COLO668 (cell line): ENCODE data around the gene LMBR1.
A peak's percentile ranks its signal among the peaks of the same experiment; 100 is the strongest.
"Not testable (repeated sequence)": the region's sequence is repeated elsewhere in the genome, so short reads cannot be mapped to it uniquely, and the experiment has no call there.

ENCODE experiments used
- DNase-seq: peaks from one replicate; lab custom pipeline; 2025; ENCODE audit not compliant: unreplicated experiment; lab: John Stamatoyannopoulos, UW

The LMBR1 gene

DNA sequence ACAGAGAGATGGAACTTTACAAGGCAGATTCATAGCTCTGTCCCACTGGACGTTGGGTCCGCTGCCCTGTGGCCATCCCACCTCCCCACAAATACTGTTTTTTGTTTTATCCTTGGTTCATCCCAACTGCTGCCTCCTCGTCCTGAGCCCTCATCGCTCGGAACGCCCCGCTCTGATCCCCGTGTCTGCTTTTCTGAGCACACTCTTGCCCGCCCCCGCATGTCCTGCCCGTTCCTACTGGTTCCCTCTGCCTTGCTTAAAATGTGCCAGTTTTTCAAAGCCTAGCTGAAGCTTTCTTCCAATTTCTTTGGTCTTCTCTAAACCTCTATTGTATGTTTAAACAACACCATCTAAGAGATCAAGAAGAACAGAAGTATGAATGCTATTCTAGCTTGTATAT, 233.0 kb downstream of the LMBR1 start:
- no peak for DNase-seq

DNA sequence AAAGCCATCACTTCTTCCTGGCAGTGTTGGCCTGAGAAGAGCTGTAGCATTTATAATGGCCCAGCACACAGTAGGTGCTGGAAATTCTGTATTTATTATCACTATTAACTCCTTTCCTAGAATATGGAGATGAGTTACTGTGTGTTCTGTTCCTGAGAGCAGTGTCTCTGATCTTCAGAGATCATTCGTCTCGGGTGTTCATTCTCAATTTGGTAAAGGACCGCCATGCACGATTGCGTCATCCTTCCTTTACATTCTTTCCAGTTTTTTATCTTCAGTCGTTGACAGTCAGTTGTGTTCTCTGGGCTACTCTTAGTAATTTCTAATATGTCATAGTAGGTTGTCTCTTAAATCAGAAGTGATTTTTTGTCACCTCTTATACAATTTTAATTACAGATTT, 233.8 kb downstream of the LMBR1 start:
- no peak for DNase-seq

DNA sequence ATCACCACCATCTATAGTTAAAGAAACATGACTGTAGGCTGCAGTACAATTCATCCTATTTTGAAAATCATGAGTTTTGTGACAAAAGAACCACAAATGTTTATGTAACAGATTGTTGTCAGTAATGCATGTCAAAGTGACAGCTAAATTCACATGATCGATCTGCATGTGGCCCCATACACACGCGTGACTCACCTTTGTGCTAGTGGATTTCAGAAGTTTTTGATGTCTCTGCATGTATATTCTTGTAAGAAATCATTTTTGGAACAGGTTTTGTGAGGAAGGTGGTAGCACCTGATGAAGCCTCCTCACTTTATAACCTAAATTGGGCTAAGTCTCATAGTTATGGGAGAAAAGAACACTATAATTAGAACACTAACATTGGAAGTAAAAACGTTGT, 235.3 kb downstream of the LMBR1 start:
- no peak for DNase-seq

DNA sequence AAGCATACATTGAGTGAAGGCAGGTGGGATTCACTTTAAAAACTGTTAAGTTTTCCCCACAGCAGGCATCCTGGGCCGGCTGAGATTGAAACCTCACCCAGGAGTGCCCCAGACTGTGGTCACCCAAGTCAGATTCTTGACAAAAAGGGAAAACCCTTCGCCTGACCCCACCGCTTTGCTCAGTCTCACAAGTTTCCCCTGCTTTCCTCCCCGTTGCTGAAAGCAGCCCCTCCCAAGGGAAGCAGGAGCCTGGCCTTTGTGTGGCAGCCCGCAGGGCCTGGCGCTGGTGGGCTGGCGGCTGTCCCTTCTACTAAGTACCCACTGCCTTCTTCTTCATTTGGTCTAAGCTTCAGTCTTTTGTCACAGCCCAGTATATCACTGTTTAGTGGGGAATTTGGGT, 236.4 kb downstream of the LMBR1 start:
- DNase-seq, result no peak

DNA sequence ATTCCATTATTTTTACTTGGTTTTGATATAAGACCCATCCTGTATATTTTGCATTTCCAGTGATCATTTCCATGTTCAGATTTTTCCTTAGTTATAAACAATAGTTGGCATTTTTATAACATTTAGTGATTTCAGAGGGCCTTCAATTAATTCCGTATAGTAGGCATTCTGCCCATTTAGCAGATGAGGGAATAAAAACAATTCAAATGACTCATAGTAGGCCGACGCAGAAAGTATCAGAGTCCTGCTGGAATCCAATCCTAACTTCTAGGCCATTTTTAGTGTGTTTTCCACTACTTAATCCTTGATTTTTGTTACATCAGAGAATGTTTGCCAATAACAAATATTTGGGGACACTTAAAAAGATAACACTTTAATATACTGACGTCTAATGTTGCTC, 237.0 kb downstream of the LMBR1 start:
- no peak for DNase-seq

DNA sequence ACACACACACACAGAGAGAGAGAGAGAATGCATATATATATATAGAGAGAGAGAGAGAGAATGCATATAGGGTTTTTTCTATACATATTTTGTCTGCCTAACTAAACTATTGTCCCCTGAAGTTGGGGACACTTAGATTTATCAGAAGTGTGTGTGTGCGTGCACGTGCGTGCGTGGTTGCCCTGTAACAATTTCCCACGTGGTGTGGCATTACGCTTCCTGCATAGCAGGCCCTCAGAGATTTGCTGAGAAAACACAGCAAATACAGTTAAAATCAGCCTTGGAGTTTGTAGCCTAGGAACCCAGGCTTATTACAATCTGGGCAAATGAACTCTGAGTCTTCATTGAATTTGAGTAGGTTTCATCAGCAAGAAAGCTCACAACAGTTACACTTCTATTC, 237.7 kb downstream of the LMBR1 start:
- no peak for DNase-seq

DNA sequence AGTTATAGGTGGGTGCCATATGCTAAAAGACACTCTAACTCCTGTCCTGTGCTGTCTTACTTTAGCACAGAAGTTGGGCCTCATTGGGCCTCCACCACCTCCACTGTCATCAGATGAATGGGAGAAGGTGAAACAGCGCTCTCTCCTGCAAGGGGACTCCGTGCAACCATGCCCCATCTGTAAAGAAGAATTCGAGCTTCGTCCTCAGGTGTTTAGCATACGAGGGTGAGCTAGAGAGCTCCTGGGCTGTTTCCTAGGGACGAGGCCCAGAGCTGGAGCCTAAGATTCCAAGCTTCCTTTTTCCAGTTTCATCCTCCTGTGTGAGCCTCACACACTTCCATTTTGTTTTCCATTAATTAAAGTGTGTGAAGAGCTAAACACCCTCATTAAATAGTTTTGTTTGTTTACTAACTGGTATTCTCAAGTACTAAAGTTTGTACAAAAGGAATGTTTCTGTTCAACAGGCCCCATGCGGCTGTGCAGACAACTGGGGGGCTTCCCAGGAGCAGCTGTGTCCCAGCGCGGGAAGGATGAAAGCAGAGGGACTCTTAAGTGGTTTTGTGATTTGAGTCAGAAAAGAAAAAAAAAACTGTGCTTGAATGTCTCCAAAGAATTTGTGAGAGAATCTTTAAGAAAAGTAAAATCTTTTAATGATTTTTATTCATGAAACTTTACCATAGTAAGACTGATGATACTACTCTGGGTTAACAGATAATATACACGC, 238.3 kb downstream of the LMBR1 start:
- DNase-seq, result no peak

DNA sequence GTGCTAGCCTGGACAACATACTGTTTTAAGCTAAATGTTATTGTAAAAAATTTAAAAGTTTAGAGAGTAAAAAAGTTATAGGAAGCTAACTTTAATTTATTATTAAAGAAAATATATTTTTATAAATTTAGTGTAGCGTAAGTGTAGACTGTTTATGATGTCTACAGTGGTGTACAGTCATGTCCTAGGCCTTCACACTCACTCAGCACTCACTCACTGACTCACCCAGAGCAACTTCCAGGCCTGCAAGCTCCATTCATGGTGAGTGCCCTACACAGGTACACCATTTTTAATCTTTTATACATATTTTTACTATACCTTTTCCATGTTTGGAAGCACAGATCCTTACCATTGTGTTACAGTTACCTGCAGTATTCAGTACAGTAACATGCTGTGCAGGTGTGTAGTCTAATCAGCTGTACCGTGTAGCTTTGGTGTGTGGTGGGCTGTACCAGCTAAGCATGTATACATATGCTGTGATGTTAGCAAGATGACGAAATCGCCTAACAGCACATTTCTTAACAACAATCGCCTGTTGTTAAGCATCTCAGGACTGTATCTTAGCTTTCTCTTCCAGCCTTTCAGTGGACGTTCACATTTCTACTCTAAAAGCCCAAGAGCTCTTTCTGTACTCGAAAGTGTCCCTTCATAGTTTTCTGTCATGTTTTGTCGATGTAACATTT, 240.0 kb downstream of the LMBR1 start:
- no peak for DNase-seq

DNA sequence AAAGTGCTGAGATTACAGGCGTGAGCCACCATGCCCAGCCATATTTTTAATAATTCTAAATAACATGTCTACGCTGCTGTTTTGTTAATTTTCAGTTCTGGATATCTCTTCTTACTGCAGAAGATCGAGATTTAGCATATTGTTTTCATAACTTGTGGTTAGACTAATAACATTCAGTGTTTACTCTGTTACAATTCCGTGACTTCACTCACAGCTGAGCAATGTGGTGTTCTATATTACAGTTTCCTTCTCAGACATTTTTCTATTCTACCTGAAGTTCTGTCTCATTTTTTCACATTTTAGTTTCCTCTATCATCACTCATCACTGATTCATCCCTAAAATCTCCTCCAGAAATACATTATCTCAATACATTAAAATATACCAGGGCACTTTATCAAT, 241.5 kb downstream of the LMBR1 start:
- DNase-seq, result no peak

DNA sequence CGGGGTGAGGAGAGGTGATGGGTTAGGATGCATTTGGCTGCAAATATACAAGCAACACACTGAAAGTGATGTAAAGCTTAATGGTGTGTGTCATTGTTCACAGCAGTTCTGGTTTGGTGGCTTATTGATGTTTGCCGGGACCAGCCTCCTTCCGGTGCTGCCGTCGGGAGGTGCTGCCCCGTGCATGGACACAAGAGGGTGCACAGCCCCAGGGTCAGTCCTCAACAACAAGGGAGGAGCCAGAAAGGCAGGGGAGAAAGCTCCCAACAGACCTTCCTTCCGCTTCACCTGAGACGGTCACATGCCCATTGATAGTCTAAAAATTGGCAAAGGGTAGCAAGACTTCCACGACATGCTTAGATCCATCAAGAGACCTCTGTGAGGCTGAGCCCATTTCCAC, 242.9 kb downstream of the LMBR1 start:
- peak; percentile 26 for DNase-seq

DNA sequence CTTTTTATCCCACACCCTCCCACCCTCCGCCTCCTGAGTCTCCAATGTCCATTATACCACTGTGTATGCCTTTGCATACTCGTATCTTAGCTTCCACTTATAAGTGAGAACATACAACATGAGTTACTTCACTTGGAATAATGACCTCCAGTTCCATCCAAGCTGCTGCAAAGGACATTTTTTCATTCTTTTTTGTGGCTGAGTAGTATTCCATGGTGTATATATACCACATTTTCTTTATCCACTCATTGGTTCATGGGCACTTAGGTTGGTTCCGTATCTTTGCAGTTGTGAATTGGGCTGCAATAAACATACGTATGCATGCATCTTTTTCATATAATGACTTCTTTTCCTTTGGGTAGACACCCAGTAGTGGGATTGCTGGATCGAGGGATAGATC, 245.7 kb downstream of the LMBR1 start:
- DNase-seq, result not testable (repeated sequence)

DNA sequence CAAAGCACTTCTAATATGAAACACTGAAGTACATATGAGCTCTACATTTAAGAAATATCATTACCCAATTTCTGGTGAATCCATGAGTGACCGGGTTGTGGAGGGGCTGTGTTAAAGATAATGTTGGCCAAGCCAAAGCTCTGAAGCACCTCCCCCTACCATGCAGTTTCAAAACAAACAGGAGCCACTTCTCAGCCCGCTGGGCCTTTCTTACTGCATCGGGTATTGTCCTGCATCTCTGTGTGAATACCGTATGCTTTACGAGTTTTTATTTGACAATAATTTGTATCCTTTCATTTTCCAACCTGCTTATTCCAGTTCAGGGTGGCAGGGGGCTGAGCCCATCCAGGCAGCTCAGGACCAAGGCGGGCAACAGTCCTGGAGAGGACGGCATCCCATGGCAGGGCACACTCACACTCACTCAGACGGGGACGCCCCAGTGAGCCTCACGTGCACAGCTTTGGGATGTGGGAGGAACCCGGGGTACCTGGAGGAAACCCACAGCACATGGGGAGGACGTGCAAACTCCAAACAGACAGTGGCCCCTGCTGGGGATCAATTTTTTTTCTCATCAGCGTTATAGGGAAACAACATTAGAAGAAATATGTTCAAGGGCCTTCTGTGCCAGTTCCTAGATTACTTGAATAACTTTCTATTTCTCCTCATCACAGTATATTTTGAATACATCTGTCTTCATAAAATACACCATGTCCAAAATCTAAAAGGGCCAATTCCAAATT, 250.5 kb downstream of the LMBR1 start:
- DNase-seq, result no peak

DNA sequence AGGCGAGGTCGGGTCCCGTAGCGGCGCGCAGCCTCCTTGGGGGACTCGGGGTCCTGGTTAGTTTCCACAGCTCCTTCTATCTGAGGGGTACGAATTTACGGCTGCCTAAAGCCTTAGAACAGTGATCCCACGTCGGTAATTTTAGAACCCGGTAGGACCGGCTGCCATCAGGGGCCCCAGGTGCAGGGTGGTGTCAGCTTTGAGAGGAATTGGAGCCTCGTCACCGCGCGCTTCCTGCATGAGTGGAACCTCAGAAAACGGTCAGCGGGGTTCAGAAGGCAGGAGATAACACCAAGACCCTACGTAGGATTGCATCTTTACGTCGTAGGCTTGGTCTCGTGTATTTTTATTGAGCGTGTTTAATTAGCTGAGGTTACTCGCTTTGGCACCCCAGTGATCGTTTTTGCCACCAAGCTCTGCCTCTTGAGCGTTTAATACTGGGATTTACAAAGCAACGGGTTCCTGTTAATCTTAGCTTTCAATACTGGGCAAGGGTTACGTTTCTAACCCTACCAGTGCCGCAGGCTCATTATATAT, 252.0 kb downstream of the LMBR1 start:
- DNase-seq, result peak; percentile 73

DNA sequence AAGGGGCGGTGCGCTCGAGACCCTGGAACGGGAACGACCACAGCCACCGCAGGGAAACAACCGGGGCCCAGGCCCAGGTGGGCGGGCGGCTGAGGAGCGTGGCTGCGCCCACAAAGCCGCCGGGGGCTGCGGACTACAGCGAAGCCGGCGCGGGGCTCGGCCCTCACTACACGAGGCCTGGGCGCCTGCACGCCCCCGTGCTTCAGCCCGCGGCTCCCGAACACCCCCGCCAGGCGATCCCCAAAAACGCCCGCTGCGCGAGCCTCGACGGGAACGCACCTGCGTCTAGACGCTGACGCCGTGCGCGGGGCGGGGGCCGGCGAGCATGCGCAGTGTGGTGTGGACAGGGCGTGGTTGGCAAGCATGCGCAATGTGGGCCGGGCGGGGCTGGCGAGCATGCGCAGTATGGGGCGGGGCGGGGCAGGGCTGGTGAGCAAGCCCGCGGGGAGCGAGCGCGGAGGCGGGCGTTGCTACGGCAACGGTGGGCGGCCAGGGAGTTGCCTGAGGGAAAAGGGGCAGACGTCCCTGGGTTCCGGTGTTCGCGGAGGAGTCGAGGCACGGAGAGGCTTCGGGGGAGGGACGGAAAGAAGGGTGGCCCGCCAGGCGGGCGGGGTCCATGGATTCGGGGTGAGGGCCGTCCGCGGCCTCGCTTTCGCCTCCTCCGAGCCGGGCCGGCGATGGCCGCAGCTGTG, 252.6 kb downstream of the LMBR1 start, which contains the start of gene RNF32:
TSS of gene RNF32 (plus strand) at position 518 of the 692 bp plus-strand sequence. CDS start 3,104 bp downstream, outside the sequence.
- DNase-seq, result peak; percentile 98

DNA sequence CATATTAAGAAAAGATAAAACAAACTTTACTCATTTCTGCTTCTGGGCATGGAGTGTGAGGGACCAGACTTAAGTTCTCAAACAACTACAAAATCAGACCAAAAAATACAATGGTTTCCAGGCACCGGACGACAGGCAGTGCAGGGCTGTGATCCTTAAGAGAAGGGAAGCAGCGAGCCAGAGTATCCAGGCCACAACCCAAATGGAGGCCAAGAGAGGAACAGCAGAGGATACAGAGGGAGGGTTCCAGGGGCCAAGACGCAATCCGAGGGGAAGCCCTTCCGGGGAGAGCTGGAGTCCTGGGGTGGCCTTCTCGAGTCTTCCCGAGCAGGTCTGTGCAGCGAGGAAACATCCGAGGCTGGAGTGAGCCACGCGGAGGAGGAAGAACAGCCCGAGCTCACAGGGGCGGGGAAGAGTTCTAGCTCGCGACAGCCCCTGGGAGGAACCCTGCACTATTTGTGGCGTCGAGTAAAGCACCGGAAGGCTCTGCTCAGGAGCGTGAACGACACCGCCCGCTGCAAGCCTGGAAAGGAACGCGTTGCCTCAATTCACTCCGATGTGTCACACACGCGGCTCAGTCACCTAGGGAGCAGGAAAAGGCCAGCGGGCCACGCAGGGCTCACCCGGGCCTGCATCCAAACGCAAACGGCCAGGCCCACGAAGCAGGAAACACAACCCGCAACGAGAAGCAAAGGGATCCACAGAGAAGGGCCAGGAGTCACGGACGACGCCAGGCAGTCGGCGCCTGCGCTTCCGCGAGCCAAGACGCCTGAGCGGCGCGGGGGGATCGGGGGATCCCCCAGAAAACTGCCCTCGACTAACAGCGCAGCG, 253.3 kb downstream of the LMBR1 start:
- DNase-seq, result peak; percentile 66

DNA sequence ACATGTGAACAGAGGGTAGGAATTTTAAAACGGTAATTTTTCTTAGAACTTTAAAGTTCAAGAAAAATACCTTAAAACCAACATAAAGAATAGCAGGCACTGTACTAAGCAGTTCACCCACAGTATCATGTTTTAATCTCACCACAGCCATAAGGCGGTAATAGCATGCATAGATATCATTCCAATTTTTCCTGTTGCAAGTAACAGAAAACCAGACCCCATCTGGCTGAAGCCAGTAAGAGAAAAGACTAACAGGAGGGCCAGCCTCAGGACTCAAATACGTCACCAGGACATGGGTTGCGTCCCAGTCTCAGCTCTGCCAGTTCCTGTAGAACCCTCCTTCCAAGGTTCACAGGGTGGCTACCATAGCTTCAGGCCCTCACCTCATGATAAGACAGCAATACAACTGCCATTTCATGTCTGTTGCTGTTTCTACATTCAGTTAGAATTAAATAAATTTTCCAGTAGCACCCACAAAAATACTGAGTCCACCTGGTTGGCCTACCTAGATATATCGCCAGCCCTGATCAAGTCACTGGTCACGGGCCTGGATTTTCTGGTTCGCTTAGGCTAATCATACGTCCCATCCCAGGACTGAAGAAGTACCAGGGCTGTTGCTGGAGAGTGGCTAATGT, 254.4 kb downstream of the LMBR1 start:
- DNase-seq, result peak; percentile 35

DNA sequence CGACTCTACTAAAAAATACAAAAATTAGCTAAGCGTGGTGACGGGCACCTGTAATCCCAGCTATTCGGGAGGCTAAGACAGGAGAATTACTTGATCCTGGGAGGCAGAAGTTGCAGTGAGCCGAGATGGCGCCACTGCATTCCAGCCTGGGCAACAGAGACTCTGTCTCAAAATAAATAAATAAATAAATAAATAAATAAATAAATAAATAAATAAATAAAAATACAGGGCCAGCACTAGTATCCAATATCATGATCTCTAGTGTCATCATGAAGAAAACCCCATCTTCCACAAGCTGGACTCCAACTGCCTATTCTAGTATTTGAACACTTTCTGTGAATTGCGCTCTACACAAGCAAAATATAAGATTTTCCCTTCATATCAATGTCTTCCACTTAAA, 255.9 kb downstream of the LMBR1 start:
- DNase-seq, result not testable (repeated sequence)

DNA sequence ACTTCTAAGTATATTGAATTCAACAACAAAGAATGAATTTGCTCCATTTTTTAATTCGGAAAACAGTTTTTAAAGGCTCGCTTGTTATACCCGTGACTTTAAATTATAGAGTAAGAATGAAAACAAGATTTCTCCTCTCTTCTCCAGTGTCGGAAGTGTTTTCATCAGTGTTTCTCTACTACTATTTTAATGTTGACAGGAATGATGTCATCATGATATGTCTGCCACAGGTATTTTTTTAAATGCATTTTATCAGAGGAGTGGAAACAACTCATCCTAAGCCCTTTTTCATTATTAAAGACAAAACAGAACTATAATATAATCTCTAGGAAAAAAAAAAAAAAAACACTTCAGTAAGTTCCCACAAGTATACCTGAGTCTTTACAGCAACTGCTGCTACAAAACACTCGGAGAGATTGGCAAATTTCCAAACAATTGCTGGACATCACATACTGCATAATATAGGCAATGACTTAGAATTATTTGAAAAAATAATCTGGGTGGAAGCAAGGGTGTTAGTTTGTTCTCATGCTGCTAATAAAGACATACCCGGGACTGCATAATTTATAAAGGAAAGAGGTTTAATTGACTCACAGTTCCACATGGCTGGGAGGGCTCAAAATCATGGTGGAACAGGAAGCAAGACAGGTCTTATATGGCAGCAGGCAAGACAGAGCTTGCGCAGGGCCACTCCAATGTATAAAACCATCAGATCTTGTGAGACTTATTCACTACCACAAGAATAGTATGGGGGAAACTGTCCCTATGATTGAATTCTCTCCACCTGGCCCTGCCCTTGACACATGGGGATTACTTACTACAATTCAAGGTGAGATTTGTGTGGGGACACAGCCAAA, 257.2 kb downstream of the LMBR1 start:
- DNase-seq, result no peak

DNA sequence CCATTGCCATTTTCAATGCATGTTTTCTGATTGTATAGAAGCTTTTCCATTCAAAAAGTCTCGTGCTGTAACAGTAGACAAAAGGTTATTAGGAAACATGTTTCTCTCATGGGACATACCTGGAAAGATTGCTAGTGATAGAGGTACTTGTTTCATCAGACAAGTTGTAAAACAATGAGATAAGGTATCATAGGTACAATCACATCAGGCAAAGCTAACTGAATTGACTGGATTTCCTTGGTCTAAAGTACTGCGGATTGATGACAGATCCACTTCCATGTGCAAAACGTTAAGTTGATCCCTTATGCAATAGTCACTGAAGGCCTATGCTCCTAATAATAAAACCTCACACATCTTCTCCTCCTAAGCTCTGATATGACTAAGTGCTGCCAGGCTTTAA, 258.9 kb downstream of the LMBR1 start:
- DNase-seq, result no peak
